H9 (cell line): ENCODE measurements around the gene SYAP1. TPM values are rescaled to one million over a fixed set of nuclear protein-coding genes. Genes with fewer than 3 reads are reported as not detected.

Experiments
- DNase-seq: peaks from one replicate; pipeline ENCODE4 v3.0.0-alpha.2; 2017
- H2AFZ ChIP-seq: one replicate; pipeline ENCODE4 v1.6.1; 2013; ENCODE audit warnings: mild to moderate bottlenecking, low read length, control low read depth, moderate library complexity
- H2AK5ac ChIP-seq: 2 replicates; pipeline ENCODE4 v1.6.1; 2013; ENCODE audit warnings: low read length, control low read depth, mixed read lengths; ENCODE audit not compliant: insufficient read length
- H2BK120ac ChIP-seq: one replicate; pipeline ENCODE4 v1.6.1; 2013; ENCODE audit warnings: low read depth, mild to moderate bottlenecking, low read length, control low read depth, inconsistent platforms; ENCODE audit not compliant: poor library complexity, severe bottlenecking
- H2BK12ac ChIP-seq: 2 replicates; pipeline ENCODE4 v1.6.1; 2013; ENCODE audit warnings: low read length, control low read depth, mixed read lengths, low read depth; ENCODE audit not compliant: insufficient read length
- H2BK15ac ChIP-seq: 2 replicates; pipeline ENCODE4 v1.6.1; 2013; ENCODE audit warnings: low read depth, low read length, control low read depth
- H2BK20ac ChIP-seq: one replicate; pipeline ENCODE4 v1.6.1; 2013; ENCODE audit warnings: low read depth, mild to moderate bottlenecking, low read length, control low read depth, inconsistent platforms; ENCODE audit not compliant: poor library complexity, severe bottlenecking
- H2BK5ac ChIP-seq: 2 replicates; pipeline ENCODE4 v1.6.1; 2013; ENCODE audit warnings: low read length, control low read depth, mixed read lengths; ENCODE audit not compliant: insufficient read length
- H3K14ac ChIP-seq: 2 replicates; pipeline ENCODE4 v1.6.1; 2013; ENCODE audit warnings: low read length, control low read depth; ENCODE audit not compliant: insufficient read depth
- H3K18ac ChIP-seq: 2 replicates; pipeline ENCODE4 v1.6.1; 2013; ENCODE audit warnings: low read depth, mild to moderate bottlenecking, mixed read lengths, low read length, control low read depth; ENCODE audit not compliant: insufficient read length
- H3K23ac ChIP-seq: 2 replicates; pipeline ENCODE4 v1.6.1; 2013; ENCODE audit warnings: low read length, control low read depth, mixed read lengths, low read depth; ENCODE audit not compliant: insufficient read length
- H3K23me2 ChIP-seq: 2 replicates; pipeline ENCODE4 v1.6.1; 2013; ENCODE audit warnings: low read depth, mild to moderate bottlenecking, mixed read lengths, low read length, control low read depth; ENCODE audit not compliant: insufficient read length, poor library complexity, severe bottlenecking
- H3K27ac ChIP-seq: 2 replicates; pipeline ENCODE4 v1.5.1; 2013; ENCODE audit warnings: low read length, control low read depth, mixed read lengths, low read depth; ENCODE audit not compliant: insufficient read length
- H3K27me3 ChIP-seq: 2 replicates; pipeline ENCODE4 v1.6.1; 2013; ENCODE audit warnings: low read length, control low read depth, inconsistent platforms; ENCODE audit not compliant: insufficient read depth
- H3K4ac ChIP-seq: 2 replicates; pipeline ENCODE4 v1.6.1; 2013; ENCODE audit warnings: low read depth, mild to moderate bottlenecking, control low read depth, inconsistent platforms, low read length, moderate library complexity
- H3K4me1 ChIP-seq: 2 replicates; pipeline ENCODE4 v1.6.1; 2013; ENCODE audit warnings: low read length, control low read depth, inconsistent platforms; ENCODE audit not compliant: insufficient read depth
- H3K4me2 ChIP-seq: 2 replicates; pipeline ENCODE4 v1.6.1; 2013; ENCODE audit warnings: low read length, control low read depth, mixed read lengths; ENCODE audit not compliant: insufficient read length, insufficient read depth
- H3K56ac ChIP-seq: 2 replicates; pipeline ENCODE4 v1.6.1; 2013; ENCODE audit warnings: low read depth, mild to moderate bottlenecking, mixed read lengths, low read length, control low read depth; ENCODE audit not compliant: insufficient read length
- H3K79me1 ChIP-seq: 2 replicates; pipeline ENCODE4 v1.6.1; 2013; ENCODE audit warnings: low read depth, mild to moderate bottlenecking, moderate library complexity, low read length, control low read depth, inconsistent platforms; ENCODE audit not compliant: insufficient read depth, poor library complexity, severe bottlenecking
- H3K79me2 ChIP-seq: 2 replicates; pipeline ENCODE4 v1.6.1; 2013; ENCODE audit warnings: low read length, control low read depth, inconsistent platforms; ENCODE audit not compliant: insufficient read depth
- H3K9ac ChIP-seq: 2 replicates; pipeline ENCODE4 v1.6.1; 2013; ENCODE audit warnings: low read length, control low read depth, mixed read lengths; ENCODE audit not compliant: insufficient read length; ENCODE audit errors: extremely low read depth
- H3K9me3 ChIP-seq: one replicate; pipeline ENCODE4 v1.6.1; 2013; ENCODE audit warnings: low read depth, low read length, inconsistent platforms; ENCODE audit not compliant: control insufficient read depth
- H3T11ph ChIP-seq: one replicate; pipeline ENCODE4 v1.6.1; 2013; ENCODE audit warnings: mild to moderate bottlenecking, low read length, control low read depth, inconsistent platforms
- H4K20me1 ChIP-seq: one replicate; pipeline ENCODE4 v1.6.1; 2013; ENCODE audit not compliant: control insufficient read depth, insufficient read length, insufficient read depth
- H4K5ac ChIP-seq: 2 replicates; pipeline ENCODE4 v1.6.1; 2013; ENCODE audit warnings: low read depth, mild to moderate bottlenecking, mixed read lengths, low read length, control low read depth; ENCODE audit not compliant: insufficient read length
- H4K8ac ChIP-seq: replicated peaks from 2 replicates; pipeline ENCODE4 v1.6.1; 2013; ENCODE audit warnings: low read length, control low read depth, mixed read lengths, low read depth; ENCODE audit not compliant: insufficient read length
- H4K91ac ChIP-seq: 2 replicates; pipeline ENCODE4 v1.6.1; 2013; ENCODE audit warnings: low read depth, mild to moderate bottlenecking, moderate library complexity, mixed read lengths, low read length, control low read depth; ENCODE audit not compliant: insufficient read length
- H3K27ac Mint-ChIP-seq, 3 experiments: 2 replicates in 2 of 3; 3 replicates in 1 of 3; pipeline ENCODE4 v1.8.0; 2020 to 2021; ENCODE audit warnings: mixed read lengths in 3 of 3, mild to moderate bottlenecking in 1 of 3, moderate library complexity in 1 of 3
- H3K27me3 Mint-ChIP-seq: 2 replicates; pipeline ENCODE4 v1.8.0; 2021; ENCODE audit warnings: low read depth, mild to moderate bottlenecking, moderate library complexity, mixed read lengths
- H3K36me3 Mint-ChIP-seq, 3 experiments: 2 replicates in 2 of 3; 3 replicates in 1 of 3; pipeline ENCODE4 v1.8.0; 2020 to 2021; ENCODE audit warnings: low read depth in 3 of 3, mixed read lengths in 3 of 3; ENCODE audit not compliant: insufficient read depth in 1 of 3
- H3K4me1 Mint-ChIP-seq, 2 experiments: 2 replicates each; pipeline ENCODE4 v1.8.0; 2020; ENCODE audit warnings: mixed read lengths in 2 of 2
- H3K4me3 Mint-ChIP-seq, 2 experiments: 2 replicates in 1 of 2; 3 replicates in 1 of 2; pipeline ENCODE4 v1.8.0; 2020 to 2021; ENCODE audit warnings: mild to moderate bottlenecking in 2 of 2, mixed read lengths in 2 of 2, moderate library complexity in 1 of 2
- H3K9me3 Mint-ChIP-seq, 2 experiments: 2 replicates in 1 of 2; 3 replicates in 1 of 2; pipeline ENCODE4 v1.8.0; 2020; ENCODE audit warnings: mild to moderate bottlenecking in 2 of 2, mixed read lengths in 2 of 2, moderate library complexity in 1 of 2
- CTCF ChIP-seq: fragments of 200-600 bp; sonication (generic); conservative IDR thresholded peaks from 3 replicates; pipeline ENCODE4 v1.8.0; 2021; ENCODE audit warnings: antibody characterized with exemption, mild to moderate bottlenecking
- WGBS: extraction: QIAGEN DNeasy Blood & Tissue Kit; methylation state at CpG from one replicate; pipeline ENCODE4 v1.1.7; 2013; ENCODE audit warnings: missing lambda C conversion rate, low lambda C conversion rate, mixed read lengths; ENCODE audit not compliant: insufficient read length; ENCODE audit errors: extremely low coverage; 5-methylcytosine and 5-hydroxymethylcytosine counted together
- total RNA-seq: library from RNA; stranded (reverse); gene quantifications from 2 replicates; pipeline ENCODE4 v1.2.1, GENCODE V29; 2021

The SYAP1 gene
- total RNA-seq, 1 experiment from 2014 or later, result 42.7 TPM

GRCh38 chrX:16687514-16687913, 31.9 kb upstream of the SYAP1 start:
- no peak overlapping the region for H3T11ph ChIP-seq
- H2BK5ac ChIP-seq, result no peak overlapping the region
- H3K27me3 ChIP-seq, result no peaks in the 10 kb centered on the region
- H3K4me2 ChIP-seq, result no peak overlapping the region
- no peak overlapping the region for H2BK20ac ChIP-seq
- no peak overlapping the region for H3K4me3 Mint-ChIP-seq
- H3K79me2 ChIP-seq, result no peaks in the 10 kb centered on the region
- no peaks in the 10 kb centered on the region for H3K4me1 ChIP-seq
- no peak overlapping the region for H2BK12ac ChIP-seq
- peaks cover 2% of the 10 kb centered on the region for H3K79me1 ChIP-seq
- H3K4me1 Mint-ChIP-seq, result peaks cover 3 to 6% of the 10 kb centered on the region in 2 experiments; a peak in 2 of 4 replicates
- H3K9ac ChIP-seq, result no peak overlapping the region
- no peaks in the 10 kb centered on the region for H3K23me2 ChIP-seq
- H2BK120ac ChIP-seq, result no peak overlapping the region
- no peak overlapping the region for H2BK15ac ChIP-seq
- H3K27ac Mint-ChIP-seq, result peak overlapping the region in 1 of 3 experiments; percentile 70; a peak in 1 of 7 replicates
- no peak overlapping the region for H2AFZ ChIP-seq
- peaks cover 2 to 3% of the 10 kb centered on the region in 2 experiments; a peak in 1 of 5 replicates for H3K9me3 Mint-ChIP-seq
- no peak overlapping the region for H3K56ac ChIP-seq
- no peak overlapping the region for H3K18ac ChIP-seq
- H3K36me3 Mint-ChIP-seq, result peaks cover 66 to 97% (median 93%) of the 10 kb centered on the region in 3 experiments
- no peak overlapping the region for H3K14ac ChIP-seq
- H4K20me1 ChIP-seq, result no peaks in the 10 kb centered on the region
- H3K23ac ChIP-seq, result no peak overlapping the region
- no CpG with 5 or more reads among the region's 3 CpGs for WGBS
- H4K5ac ChIP-seq, result no peak overlapping the region
- TF ChIP-seq CTCF, result no peak
- DNase-seq, result no peak
- H3K9me3 ChIP-seq, result no peaks in the 10 kb centered on the region
- H2AK5ac ChIP-seq, result no peak overlapping the region
- H3K4ac ChIP-seq, result no peak overlapping the region
- no peak overlapping the region for H4K91ac ChIP-seq
- H3K27me3 Mint-ChIP-seq, result no peaks in the 10 kb centered on the region
- H4K8ac ChIP-seq, result no peak overlapping the region
- no peak overlapping the region for H3K27ac ChIP-seq
